Nephron progenitor cell (in vitro differentiated cells): ENCODE measurements around the gene CTNNA3.

Experiments used
- DNase-seq: peaks from one replicate; pipeline ENCODE4 v3.0.0; 2021
- H3K27ac Mint-ChIP-seq: 2 replicates; pipeline ENCODE4 v1.8.0; 2021; ENCODE audit warnings: mild to moderate bottlenecking, moderate library complexity, mixed read lengths
- H3K27me3 Mint-ChIP-seq: 2 replicates; pipeline ENCODE4 v1.8.0; 2021; ENCODE audit warnings: mild to moderate bottlenecking, low read depth, mixed read lengths; ENCODE audit not compliant: poor library complexity
- H3K36me3 Mint-ChIP-seq: 2 replicates; pipeline ENCODE4 v1.8.0; 2021; ENCODE audit warnings: low read depth, mixed read lengths
- H3K4me1 Mint-ChIP-seq: 2 replicates; pipeline ENCODE4 v1.8.0; 2021; ENCODE audit warnings: mixed read lengths
- H3K4me3 Mint-ChIP-seq: 2 replicates; pipeline ENCODE4 v1.8.0; 2021; ENCODE audit warnings: mild to moderate bottlenecking, moderate library complexity, mixed read lengths
- H3K9me3 Mint-ChIP-seq: 2 replicates; pipeline ENCODE4 v1.8.0; 2021; ENCODE audit warnings: mild to moderate bottlenecking, moderate library complexity, mixed read lengths
- CTCF ChIP-seq: fragments of 200-600 bp; sonication (generic); IDR thresholded peaks from 2 replicates; pipeline ENCODE4 v1.5.0; 2021; ENCODE audit warnings: antibody characterized with exemption

Gene CTNNA3

DNA sequence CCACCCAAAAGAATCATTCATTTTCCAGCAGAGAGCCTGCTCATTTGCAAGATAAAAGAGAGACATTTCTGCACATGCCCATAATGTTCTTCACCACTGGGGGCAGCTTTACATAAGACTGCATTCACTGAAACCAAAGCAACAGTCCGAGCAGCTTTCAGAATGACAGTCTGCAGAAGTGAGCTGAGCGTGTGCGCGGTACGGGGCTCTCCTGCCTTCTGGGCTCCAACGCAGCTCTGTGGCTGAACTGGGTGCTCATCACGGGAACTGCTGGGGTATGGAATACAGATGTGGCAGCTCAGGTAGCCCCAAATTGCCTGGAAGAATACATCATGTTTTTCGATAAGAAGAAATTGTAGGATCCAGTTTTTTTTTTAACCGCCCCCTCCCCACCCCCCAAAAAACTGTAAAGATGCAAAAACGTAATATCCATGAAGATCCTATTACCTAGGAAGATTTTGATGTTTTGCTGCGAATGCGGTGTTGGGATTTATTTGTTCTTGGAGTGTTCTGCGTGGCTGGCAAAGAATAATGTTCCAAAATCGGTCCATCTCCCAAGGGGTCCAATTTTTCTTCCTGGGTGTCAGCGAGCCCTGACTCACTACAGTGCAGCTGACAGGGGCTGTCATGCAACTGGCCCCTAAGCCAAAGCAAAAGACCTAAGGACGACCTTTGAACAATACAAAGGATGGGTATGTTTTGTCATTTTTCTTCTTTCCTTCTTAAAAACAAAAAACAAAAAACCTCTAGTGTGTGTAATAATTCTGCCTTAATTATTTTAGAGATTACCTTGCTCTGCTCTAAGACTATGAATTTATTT lies 769.9 kb downstream of the CTNNA3 start, which contains the start of gene LRRTM3:
Gene LRRTM3, plus strand, starts transcription at position 141 of the 820 bp plus-strand sequence.
- H3K27ac Mint-ChIP-seq = no peak within 1 kb of the TSS
- H3K4me1 Mint-ChIP-seq = peaks cover 24% of the 10 kb centered on the region
- no peaks in the 10 kb centered on the region for H3K36me3 Mint-ChIP-seq
- H3K27me3 Mint-ChIP-seq = peaks cover 50% of the 10 kb centered on the region
- H3K9me3 Mint-ChIP-seq = no peaks in the 10 kb centered on the region
- TF ChIP-seq CTCF = peak; percentile 68
- DNase-seq = peak; percentile 51
- H3K4me3 Mint-ChIP-seq = peak within 1 kb of the TSS; percentile 72

- Mint-ChIP-seq H3K36me3 (no peaks in the 10 kb centered on the region), H3K9me3 (no peaks in the 10 kb centered on the region), H3K4me1 (peaks cover 24% of the 10 kb centered on the region), H3K27ac (no peak overlapping the region), H3K4me3 (peak overlapping the region; percentile 72), H3K27me3 (peaks cover 49% of the 10 kb centered on the region)
- no peak for DNase-seq
- TF ChIP-seq CTCF = no peak
Measured at GRCh38 chr10:66925373-66925772, 770.6 kb downstream of the CTNNA3 start.

DNA sequence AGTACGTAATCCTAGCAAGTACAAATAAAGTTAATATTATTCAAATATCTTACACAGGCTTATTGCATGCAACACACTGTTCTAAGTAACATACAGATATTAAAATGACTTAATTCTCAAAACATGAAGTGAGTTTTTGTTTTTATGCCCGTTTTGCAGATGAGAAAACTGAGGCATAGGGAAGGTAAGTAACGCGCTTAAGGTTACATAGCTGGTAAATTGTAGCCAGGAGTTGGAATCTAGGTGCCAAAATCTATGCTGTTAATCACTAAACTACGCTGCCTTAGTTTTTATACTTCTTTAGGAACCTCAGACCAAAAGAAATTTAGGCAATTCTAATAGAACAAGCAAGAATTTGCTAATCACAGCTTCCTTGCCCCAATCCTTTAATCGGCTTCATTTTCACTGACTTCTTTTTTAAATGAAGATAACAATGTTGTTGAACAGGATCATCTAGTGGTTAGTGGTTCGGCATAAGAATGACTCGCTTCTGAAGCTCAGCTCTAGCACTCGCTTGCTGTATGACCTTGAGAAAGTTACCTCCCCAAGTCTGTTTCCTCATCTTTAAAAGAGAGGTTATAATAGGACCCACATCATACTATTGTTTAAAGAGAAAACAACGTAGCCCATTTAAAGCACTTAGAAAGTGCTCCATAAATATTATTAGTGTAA lies 771.2 kb downstream of the CTNNA3 start:
- Mint-ChIP-seq H3K27ac (no peak overlapping the region), H3K9me3 (no peaks in the 10 kb centered on the region), H3K4me3 (no peak overlapping the region), H3K4me1 (peaks cover 24% of the 10 kb centered on the region), H3K27me3 (peaks cover 45% of the 10 kb centered on the region), H3K36me3 (no peaks in the 10 kb centered on the region)
- no peak for DNase-seq
- no peak for TF ChIP-seq CTCF

GRCh38 chr10:66919248-66919647 lies 776.7 kb downstream of the CTNNA3 start:
- no peaks in the 10 kb centered on the region for H3K36me3 Mint-ChIP-seq
- H3K9me3 Mint-ChIP-seq = no peaks in the 10 kb centered on the region
- no peaks in the 10 kb centered on the region for H3K27me3 Mint-ChIP-seq
- DNase-seq = no peak
- TF ChIP-seq CTCF = no peak
- H3K4me3 Mint-ChIP-seq = no peak overlapping the region
- H3K4me1 Mint-ChIP-seq = no peaks in the 10 kb centered on the region
- no peak overlapping the region for H3K27ac Mint-ChIP-seq

DNA sequence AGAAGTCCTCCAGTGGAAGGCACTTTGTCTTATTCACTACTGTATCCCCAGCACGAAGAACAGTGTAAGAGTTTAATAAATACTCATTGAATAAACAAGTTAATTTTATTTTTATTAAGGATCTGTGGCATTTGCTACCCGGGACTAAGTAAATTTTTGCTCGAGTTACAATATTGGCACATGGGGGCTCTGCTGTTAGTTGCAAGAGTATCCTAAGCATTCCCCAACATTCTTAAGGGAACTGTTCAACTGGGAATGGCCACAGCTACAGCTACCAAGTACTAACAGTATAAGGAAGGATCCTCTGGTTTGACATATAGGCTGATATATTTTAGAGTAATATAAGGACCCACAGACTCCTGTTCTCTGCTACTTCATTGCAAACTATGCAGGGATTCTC lies 778.9 kb downstream of the CTNNA3 start:
- no peak for TF ChIP-seq CTCF
- DNase-seq = no peak
- no peak overlapping the region for H3K27ac Mint-ChIP-seq
- no peaks in the 10 kb centered on the region for H3K4me1 Mint-ChIP-seq
- no peaks in the 10 kb centered on the region for H3K9me3 Mint-ChIP-seq
- no peaks in the 10 kb centered on the region for H3K27me3 Mint-ChIP-seq
- no peak overlapping the region for H3K4me3 Mint-ChIP-seq
- H3K36me3 Mint-ChIP-seq = no peaks in the 10 kb centered on the region
